K562 (cell line): ENCODE data around the gene ANKRD24. TPM values are rescaled to one million over a fixed set of nuclear protein-coding genes. Genes with fewer than 3 reads are reported as not detected.

Experiments used
- ATAC-seq: fragments of 200-7000 bp; cut with Tn5 transposase; 3 replicates; pipeline ENCODE4 v1.9.1; 2020; ENCODE audit warnings: moderate library complexity
- BruUV-seq: library from RNA; stranded (reverse); fragments of 400-500 nt; replicated peaks from 2 replicates; lab custom pipeline; 2021; lab: Mats Ljungman, UMichigan
- CTCF ChIA-PET: fragments of 300-600 bp; formaldehyde crosslinking; extraction: SDS; loops from one replicate; lab custom pipeline; 2021; ENCODE audit warnings: low intra/inter-chr PET ratio; lab: Yijun Ruan, JAX
- POLR2A ChIA-PET: fragments of 300-600, 350-650 bp; sonication (Branson Sonifier 250); formaldehyde crosslinking; extraction: SDS; loops from one replicate; lab custom pipeline; 2021; ENCODE audit warnings: antibody characterized with exemption, inconsistent platforms; lab: Yijun Ruan, JAX
- DNase-seq, 4 experiments: peaks; one replicate each; pipeline versions ENCODE4 v3.0.0 to v3.0.0-alpha.2; 2011 to 2018; ENCODE audit warnings: low spot score in 3 of 4, mixed read lengths in 3 of 4; ENCODE audit errors: extremely low read depth in 1 of 4
- FAIRE-seq: peaks from 2 replicates; lab custom pipeline; 2011; peaks lifted over from hg19 to GRCh38; lab: Jason Lieb, UNC
- H2AFZ ChIP-seq: 2 replicates; pipeline ENCODE4 v1.6.0; 2011; ENCODE audit warnings: low read depth, low read length, control low read depth, inconsistent platforms
- H3K27ac ChIP-seq: fragments of 200-600 bp; 3 replicates; pipeline ENCODE4 v1.8.0; 2011; ENCODE audit warnings: low read depth, mild to moderate bottlenecking, control low read depth, inconsistent platforms, low read length, moderate library complexity, mixed read lengths; ENCODE audit errors: extremely low read depth
- H3K27me3 ChIP-seq, 2 experiments: fragments of 300-600 bp in 1 of 2; 2 replicates in 1 of 2; 3 replicates in 1 of 2; pipeline versions ENCODE4 v1.6.0 to v1.8.0; 2011; ENCODE audit warnings: inconsistent platforms in 2 of 2, low read length in 2 of 2, mild to moderate bottlenecking in 1 of 2, mixed read lengths in 1 of 2, moderate library complexity in 1 of 2; ENCODE audit not compliant: control insufficient read depth in 2 of 2, insufficient read depth in 2 of 2
- H3K36me3 ChIP-seq: fragments of 300-600 bp; 3 replicates; pipeline ENCODE4 v1.8.0; 2011; ENCODE audit warnings: mild to moderate bottlenecking, low read length, inconsistent platforms; ENCODE audit not compliant: control insufficient read depth, insufficient read depth
- H3K4me1 ChIP-seq, 2 experiments: fragments of 200-600 bp in 1 of 2; replicated peaks in 1 of 2; 2 replicates in 1 of 2; 3 replicates in 1 of 2; pipeline versions ENCODE4 v1.5.1 to v1.8.0; 2011; ENCODE audit warnings: inconsistent platforms in 2 of 2, low read length in 2 of 2, mild to moderate bottlenecking in 1 of 2, mixed read lengths in 1 of 2, moderate library complexity in 1 of 2; ENCODE audit not compliant: control insufficient read depth in 2 of 2, insufficient read depth in 2 of 2
- H3K4me2 ChIP-seq: 2 replicates; pipeline ENCODE4 v1.6.1; 2011; ENCODE audit warnings: low read length, control low read depth, inconsistent platforms, mixed read lengths; ENCODE audit not compliant: insufficient read depth
- H3K4me3 ChIP-seq: fragments of 200-600 bp; sonication (generic), shearing (Covaris generic); 2 replicates; pipeline ENCODE4 v1.5.1; 2016; ENCODE audit warnings: control low read depth, inconsistent platforms
- H3K79me2 ChIP-seq: fragments of 200-600 bp; 3 replicates; pipeline ENCODE4 v1.8.0; 2011; ENCODE audit warnings: low read length, inconsistent platforms; ENCODE audit not compliant: control insufficient read depth, insufficient read depth
- H3K9ac ChIP-seq, 2 experiments: 2 replicates each; pipeline versions ENCODE4 v1.6.0 to v1.6.1; 2011; ENCODE audit warnings: low read depth in 2 of 2, low read length in 2 of 2, control low read depth in 1 of 2, inconsistent platforms in 1 of 2, mild to moderate bottlenecking in 1 of 2, mixed read lengths in 1 of 2; ENCODE audit not compliant: insufficient read depth in 1 of 2
- H3K9me1 ChIP-seq: one replicate; pipeline ENCODE4 v1.6.0; 2011; ENCODE audit warnings: inconsistent platforms, mild to moderate bottlenecking, low read length, moderate library complexity; ENCODE audit not compliant: control insufficient read depth, insufficient read depth
- H3K9me3 ChIP-seq: replicated peaks from 2 replicates; pipeline ENCODE4 v1.5.1; 2011; ENCODE audit warnings: low read depth, low read length, inconsistent platforms; ENCODE audit not compliant: control insufficient read depth, insufficient read depth
- H4K20me1 ChIP-seq: replicated peaks from 2 replicates; pipeline ENCODE4 v1.6.1; 2011; ENCODE audit warnings: low read length, inconsistent platforms, mixed read lengths; ENCODE audit not compliant: control insufficient read depth, insufficient read depth
- ZKSCAN1 ChIP-seq: fragments of 150-350 bp; IDR thresholded peaks from 2 replicates; pipeline ENCODE4 v1.6.1; 2016; ENCODE audit warnings: low read depth, low read length
- ZNF316 ChIP-seq: fragments of 450-650 bp; IDR thresholded peaks from 2 replicates; pipeline ENCODE4 v1.6.1; 2016
- WGBS: fragments of 100-300 bp; shearing (Covaris generic); methylation state at CpG from one replicate; pipeline ENCODE4 v1.1.6; 2016; ENCODE audit warnings: low coverage, mixed read lengths; ENCODE audit not compliant: insufficient coverage; ENCODE audit errors: missing lambda C conversion rate; 5-methylcytosine and 5-hydroxymethylcytosine counted together
- in situ Hi-C: fragments of 300-500 bp; cut with MboI; formaldehyde crosslinking; loops from 4 replicates; pipeline ENCODE4 v1.15.0; 2018; ENCODE audit warnings: inconsistent platforms, mixed read lengths
- intact Hi-C: fragments of 100-400 bp; cut with micrococcal nuclease; formaldehyde crosslinking; loops from 2 replicates; pipeline ENCODE4 v1.14.2; 2022
- polyA plus RNA-seq, 8 experiments: library from polyadenylated mRNA; depleted of rRNA in 4 of 8; stranded (reverse) in 5 of 8; unstranded in 3 of 8; fragments of >200 nt; fragmentation: Nextera tagmentation in 2 of 8; fragmentation: Illumina TruSeq in 1 of 8; extraction: Ambion mirVana in 2 of 8; extraction: Trizol in 1 of 8; gene quantifications; 2 replicates each; pipeline versions ENCODE4 v1.2.1 to v1.2.3, GENCODE V29; 2011 to 2014; ENCODE audit warnings: inconsistent platforms in 1 of 8, missing spikeins in 1 of 8
- total RNA-seq, 7 experiments: library from RNA; depleted of rRNA in 6 of 7; stranded (reverse); fragments of >200 nt in 6 of 7; fragmentation: Illumina TruSeq in 2 of 7; extraction: Trizol in 2 of 7; gene quantifications; 2 replicates each; pipeline versions ENCODE4 v1.2.1 to v1.2.3, GENCODE V29; 2011 to 2021; ENCODE audit warnings: low replicate concordance in 1 of 7
- TF ChIP-seq, protein P1 (sequence below): sonication (generic); formaldehyde crosslinking; IDR thresholded peaks from 2 replicates; pipeline ENCODE4 v1.8.0; 2022; ENCODE audit warnings: mild to moderate bottlenecking, missing genetic modification reagents

Gene ANKRD24
- total and polyA plus RNA-seq, 9 of the 15 experiments (the other 6 are each of a cell fraction or from before 2014, with no cell fraction given), result 0.07 to 0.12 (median 0.09) TPM; not detected in 5

DNA sequence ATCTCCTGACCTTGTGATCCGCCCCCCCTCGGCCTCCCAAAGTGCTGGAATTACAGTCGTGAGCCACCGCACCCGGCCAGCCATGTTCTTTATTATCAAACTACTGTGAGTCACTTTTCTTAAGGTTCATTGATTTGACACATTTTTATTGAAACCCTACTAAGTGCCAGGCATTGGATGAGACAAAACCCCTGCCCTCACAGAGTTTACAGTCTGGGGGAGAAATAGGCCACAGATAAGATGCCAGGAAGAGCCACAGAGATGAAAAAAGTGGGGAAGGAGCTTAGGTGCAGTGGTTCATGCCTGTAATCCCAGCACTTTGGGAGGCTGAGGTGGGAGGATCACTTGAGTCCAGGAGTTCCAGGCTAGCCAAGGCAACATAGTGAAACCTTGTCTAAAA lies 44.0 kb upstream of the ANKRD24 start:
- H3K4me2 ChIP-seq, result no peak overlapping the region
- H3K9me1 ChIP-seq, result no peaks in the 10 kb centered on the region
- no peaks in the 10 kb centered on the region for H3K79me2 ChIP-seq
- peaks cover 0 to 10% of the 10 kb centered on the region in 2 experiments; a peak in 1 of 5 replicates for H3K4me1 ChIP-seq
- ATAC-seq (no peak), FAIRE-seq (no peak), DNase-seq (no peak)
- H4K20me1 ChIP-seq, result no peaks in the 10 kb centered on the region
- H3K4me3 ChIP-seq, result no peak overlapping the region
- ChIA-PET CTCF (no interaction called here), POLR2A (no interaction called here)
- H3K9me3 ChIP-seq, result no peaks in the 10 kb centered on the region
- no peaks in the 10 kb centered on the region for H3K36me3 ChIP-seq
- no peak overlapping the region for H3K27ac ChIP-seq
- H3K9ac ChIP-seq, result no peak overlapping the region
- H2AFZ ChIP-seq, result no peak overlapping the region
- peaks cover 0 to 3% of the 10 kb centered on the region in 2 experiments; a peak in 1 of 5 replicates for H3K27me3 ChIP-seq
- TF ChIP-seq ZKSCAN1 (peak; percentile 52; the same call in 1 of the 2 replicates), ZNF316 (peak; percentile 17; the same call in 1 of the 2 replicates)
- TF ChIP-seq, protein P1, sequence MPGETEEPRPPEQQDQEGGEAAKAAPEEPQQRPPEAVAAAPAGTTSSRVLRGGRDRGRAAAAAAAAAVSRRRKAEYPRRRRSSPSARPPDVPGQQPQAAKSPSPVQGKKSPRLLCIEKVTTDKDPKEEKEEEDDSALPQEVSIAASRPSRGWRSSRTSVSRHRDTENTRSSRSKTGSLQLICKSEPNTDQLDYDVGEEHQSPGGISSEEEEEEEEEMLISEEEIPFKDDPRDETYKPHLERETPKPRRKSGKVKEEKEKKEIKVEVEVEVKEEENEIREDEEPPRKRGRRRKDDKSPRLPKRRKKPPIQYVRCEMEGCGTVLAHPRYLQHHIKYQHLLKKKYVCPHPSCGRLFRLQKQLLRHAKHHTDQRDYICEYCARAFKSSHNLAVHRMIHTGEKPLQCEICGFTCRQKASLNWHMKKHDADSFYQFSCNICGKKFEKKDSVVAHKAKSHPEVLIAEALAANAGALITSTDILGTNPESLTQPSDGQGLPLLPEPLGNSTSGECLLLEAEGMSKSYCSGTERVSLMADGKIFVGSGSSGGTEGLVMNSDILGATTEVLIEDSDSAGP (CRISPR knock-in tag), result no peak
- intact Hi-C loops, result loop anchor here (5.0 kb wide), 1 partner anchor 151 kb away; the partner anchor contains the start of gene EEF2
- 64% methylated on average over 5 of the region's 5 CpGs for WGBS
- BruUV-seq, result no TSS peak
- in situ Hi-C loops, result no loop called here
